ENCODE data around the gene SMG1.

SMG1 gene

GRCh38 chr16:18842565-18842964 lies 83.6 kb downstream of the SMG1 start:
- DNase-seq = no peak

GRCh38 chr16:18841833-18842525 lies 84.2 kb downstream of the SMG1 start:
- DNase-seq = no peak

GRCh38 chr16:18839555-18839954 lies 86.7 kb downstream of the SMG1 start:
- no peak for DNase-seq

- DNase-seq = no peak
These were observed 89.5 kb downstream of the SMG1 start for GRCh38 chr16:18836702-18837101.

GRCh38 chr16:18834864-18835263 lies 91.3 kb downstream of the SMG1 start:
- DNase-seq = no peak

GRCh38 chr16:18833707-18834505 lies 92.3 kb downstream of the SMG1 start:
- DNase-seq = no peak

- DNase-seq = no peak
These were observed 93.6 kb downstream of the SMG1 start for GRCh38 chr16:18832613-18833012.

- no peak for DNase-seq
These were observed 94.2 kb downstream of the SMG1 start for GRCh38 chr16:18832006-18832405.

- DNase-seq = no peak
These were observed 97.0 kb downstream of the SMG1 start for GRCh38 chr16:18829251-18829650.

GRCh38 chr16:18827890-18828289 lies 98.3 kb downstream of the SMG1 start:
- no peak for DNase-seq

- no peak for DNase-seq
These were observed 109.9 kb downstream of the SMG1 start for GRCh38 chr16:18816286-18816685.

GRCh38 chr16:18811925-18812324 lies 114.3 kb downstream of the SMG1 start:
- no peak for DNase-seq

GRCh38 chr16:18809165-18809564 lies 117.0 kb downstream of the SMG1 start:
- DNase-seq = no peak

- DNase-seq = no peak
These were observed 120.9 kb downstream of the SMG1 start for GRCh38 chr16:18805257-18805773.

GRCh38 chr16:18804540-18804939 lies 121.7 kb downstream of the SMG1 start:
- no peak for DNase-seq

- no peak for DNase-seq
These were observed 122.4 kb downstream of the SMG1 start for GRCh38 chr16:18803569-18804462.

GRCh38 chr16:18802767-18803343 lies 123.4 kb downstream of the SMG1 start:
- DNase-seq = no peak

GRCh38 chr16:18801145-18801972 lies 124.8 kb downstream of the SMG1 start, which contains the start of gene ARL6IP1:
ARL6IP1 (minus strand) TSS chr16:18801549; CDS start chr16:18801466, 83 bp downstream.
- peak; percentile 98 for DNase-seq

- DNase-seq = no peak
These were observed 125.4 kb downstream of the SMG1 start for GRCh38 chr16:18800775-18801144.

- no peak for DNase-seq
These were observed 125.9 kb downstream of the SMG1 start for GRCh38 chr16:18800293-18800692.

GRCh38 chr16:18799500-18799899 lies 126.7 kb downstream of the SMG1 start:
- no peak for DNase-seq

GRCh38 chr16:18797746-18798145 lies 128.5 kb downstream of the SMG1 start:
- DNase-seq = no peak

Measured in stimulated activated CD4-positive, alpha-beta T cell treated with anti-CD3 and anti-CD28 coated beads, Interleukin-4, amount 100 ng/mL, for 1 hour (primary cell).